GM19467 (cell line): Measurements from ENCODE around the gene SRP68.
"Not testable (repeated sequence)": the region's sequence is repeated elsewhere in the genome, so short reads cannot be mapped to it uniquely, and the experiment has no call there.

Experiments used
- ATAC-seq: cut with Tn5 transposase; IDR thresholded peaks from one replicate; pipeline ENCODE4 v1.9.1; 2021; ENCODE audit warnings: mild to moderate bottlenecking, moderate library complexity; ENCODE audit not compliant: unreplicated experiment

The SRP68 gene

DNA sequence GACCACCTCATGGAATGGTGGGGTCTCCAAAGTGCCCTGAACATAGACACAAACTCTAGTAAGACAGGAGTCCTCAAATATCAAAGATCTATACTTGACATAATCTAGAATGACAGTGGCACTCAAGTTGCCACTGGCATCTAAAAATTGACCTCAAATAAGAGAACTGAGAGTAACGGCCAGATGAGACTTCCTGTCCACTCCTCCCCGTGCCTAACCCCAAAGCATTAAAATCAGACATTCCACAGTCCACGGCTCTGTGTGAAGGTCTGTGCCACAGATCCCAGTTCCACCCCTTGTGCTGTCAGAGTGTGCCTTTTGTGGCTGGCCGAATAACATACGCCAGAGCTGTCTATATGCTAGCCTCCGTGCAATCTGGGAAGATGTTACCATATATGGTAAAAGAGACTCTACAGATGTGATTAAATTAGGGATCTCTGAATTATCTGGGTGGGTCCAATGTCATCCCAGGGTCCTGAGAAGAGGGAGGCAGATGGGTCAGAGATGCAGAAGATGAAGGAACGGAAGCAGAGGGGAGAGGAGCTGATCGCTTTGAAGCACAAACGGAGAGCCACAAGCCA is 24.2 kb downstream of the SRP68 start:
- ATAC-seq, result no peak

DNA sequence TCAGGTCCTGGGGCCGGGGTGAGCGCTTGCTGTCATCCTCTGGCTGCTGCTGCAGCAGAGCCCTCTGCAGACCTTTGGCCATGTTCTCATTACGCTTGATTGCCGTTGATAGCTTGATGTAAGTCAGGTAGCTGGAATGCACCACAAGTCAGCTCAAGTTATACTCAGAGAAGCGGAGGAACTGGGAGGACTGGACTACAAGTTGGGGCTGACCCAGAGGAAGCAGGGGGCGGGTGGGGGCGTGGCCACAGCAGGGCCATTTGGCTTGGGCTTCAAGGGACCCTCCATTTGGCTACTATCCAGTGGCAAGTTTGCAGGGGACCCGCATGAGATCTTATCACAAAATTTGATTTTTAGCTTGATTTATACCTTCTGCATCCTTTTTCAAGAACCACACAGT is 26.3 kb downstream of the SRP68 start:
- no peak for ATAC-seq

DNA sequence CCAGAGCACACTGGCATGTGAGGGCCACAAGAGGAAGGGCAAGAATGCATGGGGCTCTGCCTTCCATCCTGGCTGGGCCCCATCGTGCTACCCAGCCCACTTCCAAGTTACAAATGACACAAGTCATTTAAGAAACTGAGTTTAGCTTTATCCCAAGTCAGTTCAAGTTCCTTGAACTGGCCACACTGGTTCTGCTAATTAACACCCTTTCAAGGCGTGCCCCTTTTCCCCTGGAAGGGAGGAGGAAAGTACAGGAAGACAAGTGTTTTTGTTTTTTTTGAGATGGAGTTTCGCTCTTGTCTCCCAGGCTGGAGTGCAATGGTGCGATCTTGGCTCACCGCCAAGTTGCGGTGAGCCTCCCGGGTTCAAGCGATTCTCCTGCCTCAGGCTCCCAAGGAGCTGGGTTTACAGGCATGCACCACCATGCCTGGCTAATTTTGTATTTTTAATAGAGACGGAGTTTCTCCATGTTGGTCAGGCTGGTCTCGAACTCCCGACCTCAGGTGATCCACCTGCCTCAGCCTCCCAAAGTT is 27.8 kb downstream of the SRP68 start:
- not testable (repeated sequence) for ATAC-seq

DNA sequence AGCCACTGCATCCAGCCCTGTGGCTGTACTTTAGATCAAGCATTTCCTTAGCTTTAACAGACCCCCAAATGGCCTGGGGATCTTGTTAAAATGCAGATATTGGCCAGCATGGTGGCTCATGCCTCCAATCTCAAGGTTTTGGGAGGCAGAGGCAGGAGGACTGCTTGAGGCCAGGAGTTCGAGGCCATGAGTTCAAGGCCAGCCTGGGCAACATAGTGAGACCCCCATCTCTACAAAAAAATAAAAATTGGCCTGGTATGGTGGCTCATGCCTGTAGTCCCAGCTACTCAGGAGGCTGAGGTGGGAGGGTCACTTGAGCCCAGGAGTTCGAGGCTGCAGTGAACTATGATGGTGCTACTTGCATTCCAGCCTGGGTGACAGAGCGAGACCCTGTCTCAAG is 29.4 kb downstream of the SRP68 start:
- not testable (repeated sequence) for ATAC-seq

DNA sequence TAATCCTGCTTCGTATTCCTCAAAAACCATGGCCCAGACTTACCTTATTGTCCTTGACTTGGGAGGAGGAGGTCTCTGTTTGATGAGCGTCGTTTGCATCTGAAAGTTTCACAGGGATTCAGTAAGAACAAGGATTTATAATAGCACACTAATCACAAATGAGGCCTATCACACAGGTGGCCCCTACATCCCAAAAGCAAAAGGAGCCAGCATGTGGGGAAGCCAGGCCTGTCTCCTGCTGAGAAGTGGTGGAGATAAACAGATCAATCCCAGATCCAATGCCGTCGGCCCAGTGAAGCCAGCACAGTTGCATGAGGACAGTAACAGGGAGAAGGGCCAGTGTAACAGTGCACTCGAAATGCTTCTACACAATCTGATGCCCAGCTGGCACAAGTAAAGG is 31.9 kb downstream of the SRP68 start:
- ATAC-seq, result no peak

DNA sequence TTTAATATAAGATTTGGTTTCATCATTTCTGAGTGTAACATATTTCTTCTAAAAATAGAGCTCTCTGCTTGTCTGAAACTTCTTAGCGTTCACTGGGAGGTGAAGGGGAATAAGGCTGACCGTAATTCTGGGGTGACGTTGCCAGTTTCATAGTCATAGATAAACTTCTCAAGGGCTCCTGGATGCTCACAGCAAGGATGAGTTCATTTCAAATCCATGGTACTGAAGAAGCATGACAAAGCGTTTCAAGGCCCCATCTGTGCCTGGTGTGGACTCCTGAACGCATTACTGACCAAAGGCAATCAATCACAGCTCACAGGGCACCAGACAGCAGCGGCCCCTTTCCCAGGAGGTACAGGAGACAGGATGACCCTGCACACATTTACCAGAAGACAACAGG is 33.2 kb downstream of the SRP68 start:
- ATAC-seq, result no peak

DNA sequence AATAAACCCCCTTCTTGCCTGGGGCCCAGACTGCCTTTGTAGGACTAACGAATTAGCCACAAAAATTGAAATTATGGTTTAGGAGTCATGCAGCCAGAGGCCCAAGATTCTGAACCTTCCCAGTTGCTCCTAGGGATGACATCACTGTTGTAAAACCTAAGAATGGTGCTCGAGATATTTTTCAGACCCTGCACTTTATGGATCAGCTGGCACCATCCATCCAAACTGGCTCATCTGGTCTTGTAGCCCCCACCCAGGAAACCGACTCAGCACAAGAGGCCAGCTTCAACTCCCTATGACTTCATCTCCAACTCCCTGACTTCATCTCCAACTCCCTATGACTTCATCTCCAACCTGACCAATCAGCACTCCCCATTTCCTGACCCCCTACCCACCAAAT is 34.3 kb downstream of the SRP68 start:
- no peak for ATAC-seq

DNA sequence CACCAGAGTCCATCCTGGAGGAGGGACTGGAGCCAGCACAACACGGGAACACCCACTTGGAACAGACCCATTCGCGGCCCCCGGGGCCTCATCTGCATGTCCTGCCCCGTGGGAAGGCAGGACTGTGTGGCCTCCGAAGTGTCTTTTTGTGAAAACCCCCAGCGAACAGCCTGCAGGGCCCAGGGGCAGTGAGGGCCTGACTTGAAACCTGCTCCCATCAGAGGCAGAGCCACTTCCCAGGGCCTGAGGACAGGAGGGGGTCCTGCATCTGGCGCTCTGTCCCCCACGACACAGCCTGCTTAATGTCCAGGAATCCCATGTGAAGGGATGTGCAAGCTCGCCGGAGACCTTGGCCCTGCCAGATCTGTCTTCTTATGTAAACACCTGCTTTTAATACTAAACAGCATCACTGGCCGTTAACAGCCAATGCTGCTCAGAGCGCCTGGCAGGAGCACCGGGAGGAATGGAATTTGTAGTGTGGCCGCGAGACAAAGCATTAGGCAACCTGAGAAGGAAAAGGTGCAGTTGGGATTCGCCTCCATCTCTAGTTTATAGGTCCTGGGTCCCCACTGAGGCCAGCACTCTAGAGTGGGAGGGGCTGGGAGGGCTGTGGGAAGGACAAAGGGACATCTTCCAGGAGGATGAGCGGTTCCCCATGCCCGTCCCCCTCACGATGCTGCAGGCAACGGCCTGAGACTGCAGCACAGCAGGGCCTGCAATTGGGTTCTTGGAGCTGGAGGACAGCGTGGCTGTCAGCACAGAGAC is 35.6 kb downstream of the SRP68 start:
- no peak for ATAC-seq

DNA sequence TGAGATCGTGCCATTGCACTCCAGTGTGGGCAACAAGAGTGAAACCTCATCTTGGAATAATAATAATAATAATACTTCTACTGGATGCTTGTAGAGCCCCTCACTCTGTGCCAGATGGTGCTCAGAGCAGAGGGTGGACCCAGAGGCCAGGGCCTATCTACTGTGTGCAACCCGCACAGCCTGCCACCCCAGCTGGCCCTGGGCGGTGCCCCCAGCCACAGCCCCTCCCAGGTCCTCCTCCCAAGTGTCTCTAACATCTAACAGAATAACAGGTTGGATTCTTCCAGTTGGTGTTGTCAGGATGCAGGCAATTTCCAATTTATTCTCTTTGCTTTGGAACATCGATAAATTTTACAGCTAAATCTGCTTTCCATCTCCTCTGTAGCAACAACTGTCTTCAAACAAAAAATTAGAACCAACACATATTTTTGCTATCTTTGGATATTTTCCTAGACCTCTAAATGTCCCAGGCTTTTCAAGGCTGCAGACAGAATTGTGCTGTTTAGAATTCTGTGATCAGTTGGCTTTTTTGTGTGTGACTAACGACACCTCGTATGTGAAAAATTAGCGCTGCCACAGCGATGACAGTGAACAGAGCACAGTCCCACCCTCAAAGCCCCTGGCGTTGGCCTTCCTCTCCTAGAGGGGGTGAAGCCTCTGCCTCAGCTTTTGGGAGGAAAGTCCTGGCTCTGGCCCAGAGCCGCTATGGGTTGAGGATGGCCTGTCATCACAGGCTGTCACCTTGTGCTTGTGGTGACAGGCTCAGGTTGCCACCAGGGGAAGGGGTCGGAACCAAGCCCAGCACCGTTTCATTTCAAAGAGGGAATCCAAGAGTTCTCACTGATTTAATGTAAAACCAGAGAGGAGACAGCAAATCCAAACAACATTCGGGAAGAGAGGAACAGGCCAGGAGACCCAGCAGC is 37.6 kb downstream of the SRP68 start:
- ATAC-seq, result no peak

DNA sequence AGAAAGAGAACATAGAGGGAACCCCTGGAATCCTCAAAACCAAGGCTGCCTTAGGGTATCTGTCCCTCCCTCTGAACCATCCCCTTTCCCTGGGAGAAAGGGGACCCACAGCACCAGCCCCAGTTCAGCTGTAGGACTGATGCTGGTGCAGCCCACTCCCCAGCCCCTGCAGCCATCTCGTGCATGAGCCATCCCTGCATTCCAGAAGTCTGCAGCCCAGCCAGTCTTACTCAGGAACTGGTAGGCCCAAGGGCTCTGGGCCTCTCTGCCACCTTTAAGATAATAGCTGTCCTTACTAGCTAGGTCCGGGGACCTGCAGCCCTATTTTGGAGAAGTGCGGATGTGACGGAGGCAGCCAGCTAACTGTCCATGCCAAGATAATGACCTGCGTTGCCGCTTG is 39.2 kb downstream of the SRP68 start:
- ATAC-seq, result no peak

DNA sequence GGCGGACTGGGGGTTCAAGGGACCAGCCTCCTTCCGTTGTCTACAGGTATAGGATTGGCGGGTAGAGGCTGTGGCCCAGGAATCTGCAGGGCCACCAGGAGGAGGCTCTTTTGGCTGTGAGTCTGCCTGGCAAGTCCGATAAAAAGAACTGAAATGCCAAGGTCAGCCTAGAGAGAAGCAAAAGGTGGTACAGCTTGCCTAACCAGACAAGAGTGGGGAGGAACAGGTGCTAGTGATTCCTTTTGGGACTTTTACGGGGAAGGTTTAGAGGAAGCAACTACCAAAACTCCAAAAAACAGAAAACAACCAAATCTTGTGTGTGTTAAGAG is 39.6 kb downstream of the SRP68 start:
- no peak for ATAC-seq

DNA sequence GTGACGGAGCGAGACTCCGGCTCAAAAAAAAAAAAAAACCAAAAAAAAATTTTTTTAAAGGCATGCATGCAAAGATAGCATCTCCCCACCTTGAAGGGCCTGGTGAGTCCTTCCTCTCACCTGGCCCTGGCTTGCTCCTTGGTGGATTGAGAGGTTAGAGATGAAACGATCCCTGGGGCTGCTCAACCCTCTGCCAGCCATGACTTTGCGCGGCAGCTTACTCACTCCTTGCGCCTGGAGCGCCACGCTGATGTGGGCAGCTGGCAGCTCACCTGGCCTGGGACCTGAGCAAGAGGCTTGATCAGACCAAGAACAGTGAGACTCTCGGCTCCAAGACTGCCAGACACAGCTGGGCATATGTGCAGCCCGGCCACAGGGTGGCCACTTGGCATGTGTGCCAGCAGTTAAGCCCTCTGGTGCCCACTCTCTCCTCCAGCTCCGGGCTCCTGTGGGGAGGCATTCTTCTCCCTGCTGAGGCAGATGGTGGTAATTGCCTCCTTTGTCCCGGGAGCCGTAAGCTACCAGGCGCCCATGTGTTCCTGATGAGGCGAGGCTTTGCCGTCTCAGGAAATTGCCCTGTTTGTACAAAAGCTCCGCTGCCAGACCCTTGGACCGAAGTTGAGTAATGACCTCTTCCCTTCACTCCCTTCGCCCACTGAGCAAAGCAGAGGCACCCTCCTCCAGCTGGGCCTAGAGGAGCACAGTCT is 40.1 kb downstream of the SRP68 start:
- no peak for ATAC-seq

DNA sequence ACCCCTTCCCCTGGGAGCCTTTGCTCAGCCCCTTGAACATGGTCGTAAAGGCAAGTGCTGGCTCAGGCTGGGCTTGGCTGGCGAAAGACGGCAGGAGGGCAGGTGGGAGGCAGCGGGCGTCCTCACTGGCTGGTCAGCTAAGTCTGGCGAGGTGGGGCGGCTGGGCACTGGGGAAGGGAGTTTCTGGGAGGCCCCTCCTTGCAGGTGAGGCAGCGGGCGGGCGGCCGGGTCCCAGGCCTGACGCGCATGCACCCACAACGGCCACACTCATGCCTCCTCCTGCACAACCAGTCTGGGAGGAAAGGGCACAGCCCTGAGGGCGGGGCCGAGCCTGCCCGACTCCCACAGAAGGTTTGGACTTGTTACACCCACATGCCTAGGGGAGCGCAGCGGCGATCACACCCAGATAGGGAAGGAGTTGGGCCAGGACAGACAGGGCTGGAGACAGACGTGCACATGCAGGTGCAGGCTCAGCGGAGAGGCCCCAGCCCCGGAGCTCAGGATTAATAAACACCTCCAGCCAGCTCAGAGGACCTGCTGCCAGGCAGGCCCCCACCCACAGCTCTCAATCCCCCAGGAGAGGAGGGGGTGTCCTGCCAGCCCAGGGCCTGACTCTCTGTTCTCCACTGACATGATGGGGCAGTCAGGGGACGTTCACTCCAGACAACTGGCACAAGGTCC is 45.0 kb downstream of the SRP68 start, which contains the start of gene EVPL:
Gene EVPL, minus strand, starts transcription at position 148 of the 681 bp plus-strand sequence. Its CDS starts 108 bp downstream, at position 40.
- ATAC-seq, result no peak

DNA sequence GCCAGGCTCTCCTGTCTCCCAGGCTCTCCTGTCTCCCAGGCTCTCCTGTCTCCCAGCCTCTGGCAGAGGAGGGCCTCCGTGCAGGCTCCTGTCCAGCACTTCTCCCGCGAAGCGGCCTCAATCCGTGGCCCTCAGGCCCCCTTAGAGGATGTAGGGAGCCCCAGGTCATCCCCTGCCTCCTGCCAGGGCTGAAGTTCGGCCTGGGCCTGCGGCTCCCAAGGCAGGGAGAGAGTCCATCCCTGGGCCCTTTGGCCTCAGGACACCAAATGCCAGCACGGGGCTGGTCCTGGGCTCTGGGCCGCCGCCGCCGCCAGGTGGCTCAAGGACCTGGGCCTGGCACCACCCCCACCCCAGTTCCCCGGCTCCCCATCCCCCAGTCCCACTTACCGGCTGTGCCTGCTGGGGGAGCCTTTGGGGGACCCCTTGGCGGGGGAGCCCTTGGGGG is 45.6 kb downstream of the SRP68 start:
- no peak for ATAC-seq

DNA sequence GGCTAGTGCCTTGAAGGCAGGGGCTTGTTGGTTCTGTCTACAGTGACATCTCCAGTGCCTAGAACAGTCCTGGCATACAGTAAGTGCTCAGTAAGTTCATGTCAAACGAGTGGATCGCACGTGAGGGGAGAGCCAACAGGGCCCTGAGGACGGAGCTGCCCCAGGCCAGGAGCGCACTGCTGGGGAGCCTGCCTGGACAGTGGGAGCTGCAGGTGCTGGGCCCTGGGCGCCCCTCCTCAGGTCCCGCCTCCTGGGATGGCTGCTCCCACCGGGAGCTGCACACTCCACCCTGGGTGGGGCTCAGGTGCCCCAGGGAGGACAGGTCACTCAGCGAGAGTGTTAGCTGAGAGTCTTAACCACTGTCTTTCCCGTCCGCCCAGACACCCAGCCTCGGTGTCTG is 47.0 kb downstream of the SRP68 start:
- ATAC-seq, result no peak

DNA sequence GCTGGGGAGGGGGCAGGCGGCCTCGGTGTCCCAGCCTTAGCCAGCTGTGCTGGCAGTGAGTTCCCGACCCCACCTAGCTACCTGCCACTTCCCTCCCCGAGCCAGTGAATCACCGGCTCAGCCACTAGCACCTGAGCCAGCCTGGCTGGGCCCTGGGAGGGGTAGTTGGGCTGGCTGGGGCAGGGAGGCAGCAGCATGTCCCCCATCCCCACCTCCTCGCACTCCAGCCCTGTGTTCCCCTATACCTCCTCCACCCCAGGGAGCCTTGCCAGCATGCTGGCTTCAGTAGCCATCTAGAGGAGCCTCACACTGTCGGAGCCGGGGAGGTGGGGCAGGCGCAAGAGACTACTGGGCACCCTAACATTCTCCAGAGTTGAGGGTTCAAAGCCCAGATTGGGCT is 48.0 kb downstream of the SRP68 start:
- no peak for ATAC-seq

DNA sequence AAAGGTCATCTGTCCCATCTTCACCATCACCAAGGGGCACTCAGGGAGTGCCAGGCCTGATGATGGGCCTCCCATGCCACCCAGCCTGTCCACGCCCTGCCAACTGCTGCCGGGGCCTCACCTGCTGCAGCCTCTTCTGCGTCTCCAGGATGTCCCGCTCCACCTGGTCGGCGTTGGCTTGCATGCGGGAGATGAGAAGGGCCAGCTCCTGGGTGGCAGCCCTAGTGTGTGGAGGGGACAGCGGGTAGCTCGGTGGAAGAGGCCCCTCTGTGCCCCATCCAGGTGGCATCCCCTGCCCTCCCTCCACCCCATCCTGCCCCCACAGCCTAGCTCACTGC is 48.4 kb downstream of the SRP68 start:
- no peak for ATAC-seq

DNA sequence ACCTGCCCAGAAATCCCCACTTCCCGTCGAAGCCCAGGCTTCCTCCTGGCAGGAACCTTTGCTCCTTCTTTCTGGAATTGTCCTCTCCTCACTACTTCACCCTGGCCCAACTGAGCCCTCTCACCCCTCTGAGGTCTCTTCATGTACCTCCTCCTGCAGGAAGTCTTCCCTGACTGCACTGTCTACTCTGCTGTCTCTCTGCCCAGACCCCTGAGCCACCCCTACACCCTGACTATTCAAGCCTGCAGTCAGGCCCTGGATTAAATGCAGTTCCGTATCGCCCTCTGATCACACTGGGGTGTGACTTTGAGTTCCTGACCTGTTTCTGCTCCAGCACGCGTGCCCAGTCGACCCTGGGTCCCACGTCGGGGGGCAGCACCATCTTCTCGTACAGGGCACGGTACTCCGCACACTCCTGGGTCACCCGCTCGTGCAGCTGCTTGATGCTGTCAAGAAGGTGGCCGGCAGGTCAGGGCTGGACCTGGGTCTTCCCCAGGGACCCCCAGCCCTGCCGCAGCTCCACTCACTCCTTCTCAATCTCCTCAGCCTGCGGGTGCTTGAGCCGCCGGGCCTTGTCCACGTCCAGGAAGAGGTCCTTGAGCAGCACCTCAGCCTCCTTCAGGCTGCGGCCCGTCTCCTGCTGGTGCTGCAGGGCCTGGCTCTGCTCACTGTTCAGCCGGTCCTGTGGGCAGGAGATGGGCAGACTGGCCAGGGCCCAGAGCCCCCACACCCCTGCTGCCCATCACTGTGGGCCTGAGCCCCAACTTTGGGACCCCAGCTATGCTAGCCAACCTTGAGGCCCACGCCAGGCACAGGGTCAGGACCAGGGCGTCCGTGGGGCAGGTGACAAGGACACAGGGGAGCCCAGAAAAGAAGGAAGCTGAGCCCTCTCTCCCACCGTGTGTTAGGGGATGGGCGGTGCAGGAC is 49.1 kb downstream of the SRP68 start:
- ATAC-seq, result no peak

DNA sequence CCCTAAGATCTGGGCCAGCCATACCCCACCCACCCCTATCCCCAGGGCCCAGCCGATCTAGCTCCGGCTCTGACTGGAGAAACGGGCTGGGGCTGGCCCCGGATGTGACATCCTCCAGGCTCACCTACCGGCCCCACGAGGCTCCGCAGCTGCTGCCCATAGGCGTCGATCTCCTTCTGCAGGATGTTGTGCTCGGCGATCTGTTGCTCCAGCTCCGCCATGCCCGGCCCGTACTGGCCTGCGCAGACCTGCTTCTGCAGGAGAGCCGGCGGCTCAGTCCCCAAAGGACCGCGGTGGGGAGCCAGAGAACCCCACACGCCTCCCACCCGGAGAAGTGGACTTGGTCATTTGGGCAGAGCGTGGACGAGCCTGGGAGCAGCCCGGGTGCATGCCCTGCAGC is 50.0 kb downstream of the SRP68 start:
- ATAC-seq, result no peak
